Neural progenitor cell (in vitro differentiated cells): ENCODE data around the gene DNM2. TPM values are rescaled to one million over a fixed set of nuclear protein-coding genes. Genes with fewer than 3 reads are reported as not detected.

ENCODE experiments used
- DNase-seq: peaks from one replicate; pipeline ENCODE4 v3.0.0-alpha.2; 2016; ENCODE audit warnings: low spot score
- H2AFZ ChIP-seq: fragments of 200-600 bp; sonication (generic); replicated peaks from 2 replicates; pipeline ENCODE4 v1.6.1; 2016; ENCODE audit warnings: antibody characterized with exemption
- H3F3A ChIP-seq: fragments of 200-600 bp; sonication (generic); 2 replicates; pipeline ENCODE4 v1.6.1; 2016; ENCODE audit warnings: antibody characterized with exemption, low read depth
- H3K27ac ChIP-seq: fragments of 200-600 bp; sonication (generic); 2 replicates; pipeline ENCODE4 v1.5.1; 2016; ENCODE audit warnings: mild to moderate bottlenecking
- H3K27me3 ChIP-seq: fragments of 200-600 bp; sonication (generic); 2 replicates; pipeline ENCODE4 v1.6.1; 2016; ENCODE audit warnings: mild to moderate bottlenecking, moderate library complexity
- H3K36me3 ChIP-seq: fragments of 200-600 bp; sonication (generic); 2 replicates; pipeline ENCODE4 v1.5.1; 2016
- H3K4me1 ChIP-seq: fragments of 200-600 bp; sonication (generic); 2 replicates; pipeline ENCODE4 v1.6.1; 2016; ENCODE audit warnings: mixed run types
- H3K4me2 ChIP-seq: fragments of 200-600 bp; sonication (generic); 2 replicates; pipeline ENCODE4 v1.6.1; 2016
- H3K4me3 ChIP-seq: fragments of 200-600 bp; sonication (generic); 2 replicates; pipeline ENCODE4 v1.5.1; 2016
- H3K79me2 ChIP-seq: fragments of 200-600 bp; sonication (generic); 2 replicates; pipeline ENCODE4 v1.6.1; 2016; ENCODE audit warnings: low read depth
- H3K9ac ChIP-seq: fragments of 200-600 bp; sonication (generic); 2 replicates; pipeline ENCODE4 v1.6.1; 2016
- H3K9me3 ChIP-seq: fragments of 200-600 bp; sonication (generic); 2 replicates; pipeline ENCODE4 v1.5.1; 2016; ENCODE audit warnings: low read depth
- H4K20me1 ChIP-seq: fragments of 200-600 bp; sonication (generic); 2 replicates; pipeline ENCODE4 v1.6.1; 2016; ENCODE audit warnings: low read depth
- H3K27ac Mint-ChIP-seq: 3 replicates; pipeline ENCODE4 v1.8.0; 2021; ENCODE audit warnings: mixed read lengths
- H3K27me3 Mint-ChIP-seq: 2 replicates; pipeline ENCODE4 v1.8.0; 2022; ENCODE audit warnings: low read depth, mild to moderate bottlenecking, inconsistent platforms, moderate library complexity, mixed read lengths; ENCODE audit not compliant: insufficient read depth
- H3K36me3 Mint-ChIP-seq: 3 replicates; pipeline ENCODE4 v1.8.0; 2021; ENCODE audit warnings: mixed read lengths
- H3K4me1 Mint-ChIP-seq: 3 replicates; pipeline ENCODE4 v1.8.0; 2021; ENCODE audit warnings: mixed read lengths
- H3K4me3 Mint-ChIP-seq: 3 replicates; pipeline ENCODE4 v1.8.0; 2021; ENCODE audit warnings: mild to moderate bottlenecking, moderate library complexity, mixed read lengths
- H3K9me3 Mint-ChIP-seq: 3 replicates; pipeline ENCODE4 v1.8.0; 2020; ENCODE audit warnings: mixed read lengths
- EZH2 ChIP-seq: fragments of 200-600 bp; sonication (generic); IDR thresholded peaks from 2 replicates; pipeline ENCODE4 v1.6.1; 2017; ENCODE audit warnings: antibody characterized with exemption, mild to moderate bottlenecking, moderate library complexity
- EZH2phosphoT487 ChIP-seq: fragments of 200-600 bp; sonication (generic); IDR thresholded peaks from 2 replicates; pipeline ENCODE4 v1.6.1; 2017; ENCODE audit warnings: antibody characterized with exemption
- total RNA-seq: library from RNA; depleted of rRNA; stranded (reverse); fragments of >200 nt; gene quantifications from 2 replicates; pipeline ENCODE4 v1.2.3, GENCODE V29; 2015; ENCODE audit warnings: low replicate concordance
- TF ChIP-seq, protein P1 (sequence below): fragments of 200-600 bp; sonication (generic); IDR thresholded peaks from 2 replicates; pipeline ENCODE4 v1.5.1; 2017; ENCODE audit warnings: antibody characterized with exemption, mild to moderate bottlenecking

Gene DNM2
- total RNA-seq, 1 donor from 2014 or later: 49.9 TPM

DNA sequence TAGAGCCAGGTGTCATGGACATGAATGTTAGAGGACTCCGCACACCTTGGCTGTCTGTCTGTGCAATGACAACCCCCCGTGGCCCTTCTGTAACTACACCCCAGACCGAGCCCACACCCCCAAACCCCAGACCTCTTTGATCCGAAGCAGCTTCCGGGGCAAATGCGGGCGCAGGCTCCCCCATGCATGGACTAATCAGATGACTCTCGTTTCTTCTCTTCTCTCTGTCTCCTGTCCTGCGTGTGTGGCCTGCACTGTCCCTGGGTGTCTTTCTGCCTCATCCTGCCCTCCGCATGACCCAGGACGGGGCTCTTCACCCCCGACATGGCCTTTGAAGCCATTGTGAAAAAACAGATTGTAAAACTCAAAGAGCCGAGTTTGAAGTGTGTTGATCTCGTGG lies 79.2 kb downstream of the DNM2 start:
- H4K20me1 ChIP-seq: no peaks in the 10 kb centered on the region
- H3K36me3 ChIP-seq: no peaks in the 10 kb centered on the region
- H3K9ac ChIP-seq: no peak overlapping the region
- TF ChIP-seq EZH2: no peak
- TF ChIP-seq, protein P1, sequence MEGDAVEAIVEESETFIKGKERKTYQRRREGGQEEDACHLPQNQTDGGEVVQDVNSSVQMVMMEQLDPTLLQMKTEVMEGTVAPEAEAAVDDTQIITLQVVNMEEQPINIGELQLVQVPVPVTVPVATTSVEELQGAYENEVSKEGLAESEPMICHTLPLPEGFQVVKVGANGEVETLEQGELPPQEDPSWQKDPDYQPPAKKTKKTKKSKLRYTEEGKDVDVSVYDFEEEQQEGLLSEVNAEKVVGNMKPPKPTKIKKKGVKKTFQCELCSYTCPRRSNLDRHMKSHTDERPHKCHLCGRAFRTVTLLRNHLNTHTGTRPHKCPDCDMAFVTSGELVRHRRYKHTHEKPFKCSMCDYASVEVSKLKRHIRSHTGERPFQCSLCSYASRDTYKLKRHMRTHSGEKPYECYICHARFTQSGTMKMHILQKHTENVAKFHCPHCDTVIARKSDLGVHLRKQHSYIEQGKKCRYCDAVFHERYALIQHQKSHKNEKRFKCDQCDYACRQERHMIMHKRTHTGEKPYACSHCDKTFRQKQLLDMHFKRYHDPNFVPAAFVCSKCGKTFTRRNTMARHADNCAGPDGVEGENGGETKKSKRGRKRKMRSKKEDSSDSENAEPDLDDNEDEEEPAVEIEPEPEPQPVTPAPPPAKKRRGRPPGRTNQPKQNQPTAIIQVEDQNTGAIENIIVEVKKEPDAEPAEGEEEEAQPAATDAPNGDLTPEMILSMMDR: no peak
- no peak for TF ChIP-seq EZH2phosphoT487
- H3F3A ChIP-seq: no peaks in the 10 kb centered on the region
- no peak overlapping the region for H2AFZ ChIP-seq
- H3K9me3 Mint-ChIP-seq: no peaks in the 10 kb centered on the region
- H3K27ac Mint-ChIP-seq: no peak overlapping the region
- no peaks in the 10 kb centered on the region for H3K79me2 ChIP-seq
- no peaks in the 10 kb centered on the region for H3K9me3 ChIP-seq
- H3K27ac ChIP-seq: no peak overlapping the region
- H3K4me2 ChIP-seq: no peak overlapping the region
- no peaks in the 10 kb centered on the region for H3K27me3 ChIP-seq
- peaks cover 6% of the 10 kb centered on the region for H3K36me3 Mint-ChIP-seq
- H3K4me1 ChIP-seq: no peaks in the 10 kb centered on the region
- no peak overlapping the region for H3K4me3 Mint-ChIP-seq
- H3K4me1 Mint-ChIP-seq: no peaks in the 10 kb centered on the region
- peaks cover 1% of the 10 kb centered on the region for H3K27me3 Mint-ChIP-seq
- H3K4me3 ChIP-seq: no peak overlapping the region
- no peak for DNase-seq

DNA sequence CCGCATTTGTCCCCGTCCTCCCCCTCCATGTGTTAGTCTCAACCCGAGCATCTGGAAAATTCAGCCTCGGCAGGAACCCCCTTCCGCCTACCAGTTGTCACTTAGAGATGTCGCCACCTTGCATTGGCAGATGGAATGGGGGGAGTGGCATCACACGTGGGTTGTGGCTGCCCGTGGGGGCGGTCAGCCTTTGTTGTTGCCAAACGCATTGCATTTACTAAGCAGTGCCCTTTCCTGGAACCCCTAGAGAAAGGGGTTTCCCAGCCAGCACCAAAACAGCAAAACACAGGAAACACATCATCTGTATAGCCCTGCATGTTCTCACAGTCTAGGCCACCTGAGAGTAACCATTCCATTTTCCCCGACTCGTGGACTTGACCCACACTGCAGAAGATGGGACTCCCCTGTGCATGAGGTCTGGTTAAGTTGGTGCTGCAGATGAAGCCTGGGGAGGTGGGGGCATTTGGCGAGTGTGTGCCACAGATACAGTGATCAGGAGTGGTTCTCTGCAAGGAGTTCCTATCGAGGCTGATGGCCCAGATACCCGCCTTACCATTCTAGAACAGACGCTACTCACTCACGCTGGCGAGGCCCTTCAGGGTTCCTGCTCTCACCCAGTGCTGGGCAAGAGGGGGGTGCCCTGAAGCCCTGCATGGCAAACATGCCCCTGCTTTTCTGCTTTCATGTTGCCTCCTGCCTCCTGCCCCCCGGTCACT lies 79.8 kb downstream of the DNM2 start:
- H3K27me3 Mint-ChIP-seq: peaks cover 3% of the 10 kb centered on the region
- Histone ChIP-seq H3K79me2 (no peaks in the 10 kb centered on the region), H3K9ac (no peak overlapping the region), H3K4me1 (no peaks in the 10 kb centered on the region), H3K36me3 (no peaks in the 10 kb centered on the region), H3K4me3 (no peak overlapping the region), H3F3A (no peaks in the 10 kb centered on the region), H4K20me1 (no peaks in the 10 kb centered on the region), H2AFZ (no peak overlapping the region), H3K27me3 (no peaks in the 10 kb centered on the region), H3K27ac (no peak overlapping the region), H3K4me2 (no peak overlapping the region), H3K9me3 (no peaks in the 10 kb centered on the region)
- no peak overlapping the region for H3K4me3 Mint-ChIP-seq
- DNase-seq: no peak
- H3K36me3 Mint-ChIP-seq: peaks cover 6% of the 10 kb centered on the region
- H3K9me3 Mint-ChIP-seq: no peaks in the 10 kb centered on the region
- no peak overlapping the region for H3K27ac Mint-ChIP-seq
- H3K4me1 Mint-ChIP-seq: no peaks in the 10 kb centered on the region
- no peak for TF ChIP-seq EZH2phosphoT487
- no peak for TF ChIP-seq EZH2
- TF ChIP-seq, protein P1: no peak

DNA sequence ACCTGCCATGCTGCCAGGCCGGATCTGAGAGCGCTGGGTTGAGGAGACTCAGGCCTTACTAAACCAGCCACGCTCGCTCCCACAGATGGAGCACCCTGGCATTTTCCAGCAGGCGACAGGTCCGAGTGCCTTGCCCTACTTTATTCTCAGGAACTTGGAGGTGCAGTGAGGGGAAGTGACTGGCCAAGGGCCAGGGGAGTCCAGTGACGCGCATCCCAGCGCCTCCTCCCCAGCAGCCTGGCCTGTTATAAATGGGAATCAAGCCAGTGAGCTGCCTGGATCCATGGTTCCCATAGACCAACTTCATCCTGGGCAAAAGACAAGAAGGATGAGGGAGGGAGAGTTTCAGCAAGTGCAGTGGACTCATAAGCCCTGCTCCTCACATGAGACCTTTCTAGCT lies 82.6 kb downstream of the DNM2 start:
- no peak overlapping the region for H3K9ac ChIP-seq
- H3K27ac Mint-ChIP-seq: no peak overlapping the region
- H3K9me3 Mint-ChIP-seq: no peaks in the 10 kb centered on the region
- no peak overlapping the region for H3K4me2 ChIP-seq
- H3K4me1 Mint-ChIP-seq: no peaks in the 10 kb centered on the region
- peaks cover 3% of the 10 kb centered on the region for H3K27me3 Mint-ChIP-seq
- H3K36me3 Mint-ChIP-seq: peaks cover 17% of the 10 kb centered on the region
- H4K20me1 ChIP-seq: no peaks in the 10 kb centered on the region
- no peak for TF ChIP-seq EZH2phosphoT487
- TF ChIP-seq, protein P1: no peak
- no peak for TF ChIP-seq EZH2
- no peak for DNase-seq
- H3K4me1 ChIP-seq: no peaks in the 10 kb centered on the region
- H3K9me3 ChIP-seq: no peaks in the 10 kb centered on the region
- no peaks in the 10 kb centered on the region for H3K36me3 ChIP-seq
- H3K4me3 ChIP-seq: no peak overlapping the region
- no peaks in the 10 kb centered on the region for H3K27me3 ChIP-seq
- no peak overlapping the region for H3K27ac ChIP-seq
- no peaks in the 10 kb centered on the region for H3K79me2 ChIP-seq
- H3F3A ChIP-seq: no peaks in the 10 kb centered on the region
- no peak overlapping the region for H3K4me3 Mint-ChIP-seq
- no peak overlapping the region for H2AFZ ChIP-seq
